HG03342 (cell line): Measurements from ENCODE around the gene HYOU1.
"Not testable (repeated sequence)": the region's sequence is repeated elsewhere in the genome, so short reads cannot be mapped to it uniquely, and the experiment has no call there.

ENCODE experiments used
- ATAC-seq: cut with Tn5 transposase; IDR thresholded peaks from one replicate; pipeline ENCODE4 v1.9.1; 2021; ENCODE audit warnings: mild to moderate bottlenecking, moderate library complexity; ENCODE audit not compliant: unreplicated experiment

HYOU1 gene

GRCh38 chr11:119021631-119022030 lies 35.4 kb downstream of the HYOU1 start:
- no peak for ATAC-seq

GRCh38 chr11:119019996-119020395 lies 37.0 kb downstream of the HYOU1 start:
- ATAC-seq = no peak

GRCh38 chr11:119018074-119018938 lies 38.7 kb downstream of the HYOU1 start, which contains the start of the genes RPS25 and TRAPPC4:
RPS25 (minus strand) TSS chr11:119018343; CDS start chr11:119018284, 59 bp downstream.
TRAPPC4 (plus strand) TSS chr11:119018766; CDS start chr11:119018796, 30 bp downstream.
- peak; percentile 79 for ATAC-seq

GRCh38 chr11:119017377-119017776 lies 39.6 kb downstream of the HYOU1 start:
- not testable (repeated sequence) for ATAC-seq

- no peak for ATAC-seq
These were observed 40.6 kb downstream of the HYOU1 start for GRCh38 chr11:119016216-119017009.

GRCh38 chr11:119015054-119015611 lies 41.9 kb downstream of the HYOU1 start:
- ATAC-seq = no peak

GRCh38 chr11:119014209-119014924 lies 42.6 kb downstream of the HYOU1 start:
- no peak for ATAC-seq

GRCh38 chr11:119012629-119013170 lies 44.3 kb downstream of the HYOU1 start:
- ATAC-seq = no peak

- no peak for ATAC-seq
These were observed 45.4 kb downstream of the HYOU1 start for GRCh38 chr11:119011476-119012053.

- no peak for ATAC-seq
These were observed 50.3 kb downstream of the HYOU1 start for GRCh38 chr11:119006656-119007055.

- no peak for ATAC-seq
These were observed 56.1 kb downstream of the HYOU1 start for GRCh38 chr11:119000906-119001305.

GRCh38 chr11:118998822-118999221 lies 58.2 kb downstream of the HYOU1 start:
- ATAC-seq = no peak

- peak; percentile 18 for ATAC-seq
These were observed 58.7 kb downstream of the HYOU1 start for GRCh38 chr11:118998388-118998717.

GRCh38 chr11:118997627-118998387 lies 59.2 kb downstream of the HYOU1 start, which contains the start of gene CENATAC:
CENATAC (plus strand) TSS chr11:118998138; CDS start chr11:118998198, 60 bp downstream.
- peak; percentile 91 for ATAC-seq

GRCh38 chr11:118996926-118997626 lies 59.9 kb downstream of the HYOU1 start:
- peak; percentile 48 for ATAC-seq
